H1 (cell line): ENCODE results near the gene SSUH2. TPM values are rescaled to one million over a fixed set of nuclear protein-coding genes. Genes with fewer than 3 reads are reported as not detected.

ENCODE experiments used
- CTCF ChIA-PET: fragments of 300-600 bp; sonication (Branson Sonifier 250); formaldehyde crosslinking; loops from one replicate; lab custom pipeline; 2021; ENCODE audit not compliant: partially characterized antibody; lab: Charles Lee
- POLR2A ChIA-PET: fragments of 300-600 bp; sonication (Branson Sonifier 250); formaldehyde crosslinking; loops from one replicate; lab custom pipeline; 2021; ENCODE audit warnings: inconsistent platforms; ENCODE audit not compliant: partially characterized antibody; lab: Charles Lee
- DNase-seq, 2 experiments: peaks; one replicate each; pipeline versions ENCODE4 v3.0.0 to v3.0.0-alpha.2; 2010 to 2022; ENCODE audit warnings: low spot score in 2 of 2, low read depth in 1 of 2, mixed read lengths in 1 of 2
- FAIRE-seq: peaks from 2 replicates; lab custom pipeline; 2011; peaks lifted over from hg19 to GRCh38; lab: Jason Lieb, UNC
- H2AFZ ChIP-seq: 2 replicates; pipeline ENCODE4 v1.8.1; 2012; ENCODE audit warnings: low read length, inconsistent platforms
- H2AK5ac ChIP-seq: 2 replicates; pipeline ENCODE4 v1.6.1; 2013; ENCODE audit warnings: low read depth, low read length
- H2BK120ac ChIP-seq: replicated peaks from 2 replicates; pipeline ENCODE3; 2013; ENCODE audit warnings: low read depth, low read length, inconsistent platforms
- H2BK12ac ChIP-seq: 2 replicates; pipeline ENCODE4 v1.6.1; 2013; ENCODE audit warnings: low read depth, low read length
- H2BK15ac ChIP-seq: 2 replicates; pipeline ENCODE4 v1.6.1; 2013; ENCODE audit warnings: low read length
- H2BK20ac ChIP-seq: 2 replicates; pipeline ENCODE4 v1.6.1; 2013; ENCODE audit warnings: low read length
- H2BK5ac ChIP-seq: 2 replicates; pipeline ENCODE4 v1.6.1; 2013; ENCODE audit warnings: low read depth, low read length
- H3K14ac ChIP-seq: 2 replicates; pipeline ENCODE4 v1.6.1; 2013; ENCODE audit warnings: inconsistent platforms; ENCODE audit not compliant: insufficient read length
- H3K18ac ChIP-seq: 2 replicates; pipeline ENCODE4 v1.6.1; 2013; ENCODE audit warnings: low read length; ENCODE audit errors: extremely low read depth
- H3K23ac ChIP-seq: 2 replicates; pipeline ENCODE4 v1.6.1; 2013; ENCODE audit warnings: inconsistent platforms; ENCODE audit not compliant: insufficient read length
- H3K23me2 ChIP-seq: 2 replicates; pipeline ENCODE4 v1.6.1; 2013; ENCODE audit warnings: low read depth, low read length
- H3K27ac ChIP-seq: 2 replicates; pipeline ENCODE4 v1.6.1; 2011; ENCODE audit warnings: low read depth, low read length, inconsistent platforms
- H3K27me3 ChIP-seq, 4 experiments: replicated peaks in 1 of 4; 1 replicate in 1 of 4; 2 replicates in 3 of 4; pipeline versions ENCODE4 v1.6.1 to v1.8.1; 2011 to 2013; ENCODE audit warnings: low read length in 3 of 4, mild to moderate bottlenecking in 3 of 4, inconsistent platforms in 2 of 4, mixed read lengths in 2 of 4, moderate library complexity in 1 of 4; ENCODE audit not compliant: control insufficient read depth in 3 of 4, insufficient read depth in 3 of 4; ENCODE audit errors: extremely low read depth in 1 of 4
- H3K36me3 ChIP-seq, 4 experiments: 2 replicates each; pipeline versions ENCODE4 v1.6.1 to v1.8.1; 2011 to 2013; ENCODE audit warnings: mild to moderate bottlenecking in 4 of 4, low read length in 3 of 4, moderate library complexity in 2 of 4, control low read depth in 1 of 4, inconsistent platforms in 1 of 4; ENCODE audit not compliant: insufficient read depth in 4 of 4, control insufficient read depth in 2 of 4
- H3K4ac ChIP-seq: replicated peaks from 2 replicates; pipeline ENCODE3; 2013; ENCODE audit warnings: low read length, low read depth, mixed read lengths, inconsistent platforms; ENCODE audit not compliant: insufficient read length
- H3K4me1 ChIP-seq, 4 experiments: replicated peaks in 1 of 4; 1 replicate in 1 of 4; 2 replicates in 3 of 4; pipeline versions ENCODE4 v1.6.1 to v1.8.1; 2011 to 2013; ENCODE audit warnings: low read length in 3 of 4, inconsistent platforms in 2 of 4, mixed read lengths in 1 of 4; ENCODE audit not compliant: insufficient read depth in 4 of 4, control insufficient read depth in 3 of 4
- H3K4me2 ChIP-seq, 2 experiments: 2 replicates each; pipeline versions ENCODE4 v1.6.1 to v1.8.1; 2011 to 2013; ENCODE audit warnings: low read depth in 2 of 2, low read length in 2 of 2, control low read depth in 1 of 2, inconsistent platforms in 1 of 2, mild to moderate bottlenecking in 1 of 2; ENCODE audit not compliant: insufficient read depth in 1 of 2
- H3K4me3 ChIP-seq, 4 experiments: fragments of 200-600, 300-600 bp in 1 of 4; sonication (generic), shearing (Covaris generic), sonication (Bioruptor Twin) in 1 of 4; 2 replicates each; pipeline versions ENCODE4 v1.5.1 to v1.8.1; 2011 to 2016; ENCODE audit warnings: low read length in 4 of 4, low read depth in 3 of 4, control low read depth in 2 of 4, inconsistent platforms in 2 of 4, mild to moderate bottlenecking in 2 of 4, mixed read lengths in 1 of 4, moderate library complexity in 1 of 4; ENCODE audit not compliant: insufficient read depth in 2 of 4; ENCODE audit errors: extremely low read depth in 1 of 4
- H3K56ac ChIP-seq: replicated peaks from 2 replicates; pipeline ENCODE3; 2013; ENCODE audit warnings: low read depth, mild to moderate bottlenecking, mixed read lengths, low read length, inconsistent platforms; ENCODE audit not compliant: insufficient read length
- H3K79me1 ChIP-seq: 2 replicates; pipeline ENCODE4 v1.6.1; 2013; ENCODE audit warnings: low read depth, low read length, control low read depth
- H3K79me2 ChIP-seq, 2 experiments: 2 replicates each; pipeline versions ENCODE4 v1.6.1 to v1.8.1; 2012 to 2013; ENCODE audit warnings: low read length in 2 of 2, mild to moderate bottlenecking in 2 of 2, inconsistent platforms in 1 of 2; ENCODE audit not compliant: insufficient read depth in 2 of 2, control insufficient read depth in 1 of 2
- H3K9ac ChIP-seq, 4 experiments: replicated peaks in 1 of 4; 1 replicate in 1 of 4; 2 replicates in 3 of 4; pipeline versions ENCODE4 v1.6.1 to v1.8.1; 2011 to 2013; ENCODE audit warnings: low read depth in 3 of 4, low read length in 3 of 4, control low read depth in 2 of 4, mild to moderate bottlenecking in 2 of 4, moderate library complexity in 2 of 4, inconsistent platforms in 1 of 4; ENCODE audit errors: extremely low read depth in 1 of 4
- H3K9me3 ChIP-seq, 2 experiments: 2 replicates each; pipeline versions ENCODE4 v1.6.1 to v1.8.1; 2012 to 2013; ENCODE audit warnings: mild to moderate bottlenecking in 2 of 2, moderate library complexity in 2 of 2, control low read depth in 1 of 2, inconsistent platforms in 1 of 2, low read depth in 1 of 2, low read length in 1 of 2, mixed read lengths in 1 of 2; ENCODE audit not compliant: insufficient read depth in 2 of 2
- H4K20me1 ChIP-seq, 2 experiments: replicated peaks in 1 of 2; 2 replicates each; pipeline versions ENCODE3 to v1.8.1; 2011 to 2013; ENCODE audit warnings: inconsistent platforms in 2 of 2, low read length in 2 of 2, mild to moderate bottlenecking in 1 of 2; ENCODE audit not compliant: insufficient read depth in 2 of 2, control insufficient read depth in 1 of 2
- H4K5ac ChIP-seq: 2 replicates; pipeline ENCODE4 v1.6.1; 2013; ENCODE audit warnings: low read length, low read depth, mixed read lengths, inconsistent platforms; ENCODE audit not compliant: insufficient read length
- H4K8ac ChIP-seq: 2 replicates; pipeline ENCODE4 v1.8.0; 2013; ENCODE audit warnings: mild to moderate bottlenecking, moderate library complexity, low read length, inconsistent platforms; ENCODE audit not compliant: insufficient read depth; ENCODE audit errors: extremely low read depth
- H4K91ac ChIP-seq: replicated peaks from 2 replicates; pipeline ENCODE3; 2013; ENCODE audit warnings: low read length, mixed read lengths, inconsistent platforms; ENCODE audit not compliant: insufficient read length
- BACH1 ChIP-seq: IDR thresholded peaks from 2 replicates; pipeline ENCODE4 v1.6.1; 2012; ENCODE audit warnings: low read length, improper control_type of control experiment
- KDM1A ChIP-seq: fragments of 200-600, 300-600 bp; sonication (generic); IDR thresholded peaks from 2 replicates; pipeline ENCODE4 v1.7.1; 2016; ENCODE audit warnings: mild to moderate bottlenecking, low read length, borderline replicate concordance
- NRF1 ChIP-seq: IDR thresholded peaks from 2 replicates; pipeline ENCODE4 v1.6.1; 2011; ENCODE audit warnings: mild to moderate bottlenecking, low read depth, low read length, improper control_type of control experiment
- POLR2A ChIP-seq, 2 experiments: IDR thresholded peaks; 1 replicate in 1 of 2; 2 replicates in 1 of 2; pipeline ENCODE4 v1.6.1; 2011; ENCODE audit warnings: low read depth in 2 of 2, low read length in 2 of 2, mild to moderate bottlenecking in 2 of 2; ENCODE audit errors: control extremely low read depth in 1 of 2
- SIN3A ChIP-seq, 2 experiments: IDR thresholded peaks in 1 of 2; conservative IDR thresholded peaks in 1 of 2; 2 replicates each; pipeline ENCODE4 v1.6.1; 2011 to 2012; ENCODE audit warnings: low read length in 2 of 2, improper control_type of control experiment in 1 of 2, low read depth in 1 of 2, mild to moderate bottlenecking in 1 of 2
- TAF1 ChIP-seq: IDR thresholded peaks from 2 replicates; pipeline ENCODE4 v1.6.1; 2011; ENCODE audit warnings: mild to moderate bottlenecking, low read depth, low read length
- TCF12 ChIP-seq: IDR thresholded peaks from 2 replicates; pipeline ENCODE4 v1.6.1; 2011; ENCODE audit warnings: low read depth, mild to moderate bottlenecking, low read length
- WGBS, 2 experiments: shearing (Covaris generic) in 1 of 2; methylation state at CpG; one replicate each; pipeline versions ENCODE4 v1.1.6 to v1.1.7; 2013 to 2015; ENCODE audit warnings: low lambda C conversion rate in 2 of 2, mixed read lengths in 2 of 2, inconsistent platforms in 1 of 2, low coverage in 1 of 2, missing lambda C conversion rate in 1 of 2; ENCODE audit not compliant: insufficient replicate concordance in 2 of 2, insufficient coverage in 1 of 2, insufficient read length in 1 of 2; ENCODE audit errors: extremely low coverage in 1 of 2, missing lambda C conversion rate in 1 of 2; 5-methylcytosine and 5-hydroxymethylcytosine counted together
- polyA plus RNA-seq, 7 experiments: library from polyadenylated mRNA; depleted of rRNA in 3 of 7; stranded (reverse) in 5 of 7; unstranded in 2 of 7; fragments of >200 nt in 5 of 7; fragments of 200-250 nt in 2 of 7; gene quantifications; 1 replicate in 5 of 7; 2 replicates in 1 of 7; 4 replicates in 1 of 7; pipeline versions ENCODE4 v1.2.1 to v1.2.3, GENCODE V29; 2011 to 2013; ENCODE audit warnings: missing spikeins in 2 of 7, mixed read lengths in 2 of 7
- total RNA-seq: library from RNA; stranded (reverse); fragmentation: NEBNext Ultra II Directional; extraction: Animal tissue kit (Norgen Biotek cat#: 25700); gene quantifications from 2 replicates; pipeline ENCODE4 v1.2.1, GENCODE V29; 2021
- TF ChIP-seq, protein P1 (sequence below): IDR thresholded peaks from 2 replicates; pipeline ENCODE4 v1.6.1; 2011; ENCODE audit warnings: low read depth, mild to moderate bottlenecking, low read length; ENCODE audit not compliant: insufficient read depth
- TF ChIP-seq, protein P2 (sequence below): IDR thresholded peaks from 2 replicates; pipeline ENCODE4 v1.6.1; 2011; ENCODE audit warnings: low read length, improper control_type of control experiment

The SSUH2 gene
- total and polyA plus RNA-seq, 2 of the 8 experiments (the other 6 are each of a cell fraction or from before 2014, with no cell fraction given), result 0.62 to 0.69 TPM

DNA sequence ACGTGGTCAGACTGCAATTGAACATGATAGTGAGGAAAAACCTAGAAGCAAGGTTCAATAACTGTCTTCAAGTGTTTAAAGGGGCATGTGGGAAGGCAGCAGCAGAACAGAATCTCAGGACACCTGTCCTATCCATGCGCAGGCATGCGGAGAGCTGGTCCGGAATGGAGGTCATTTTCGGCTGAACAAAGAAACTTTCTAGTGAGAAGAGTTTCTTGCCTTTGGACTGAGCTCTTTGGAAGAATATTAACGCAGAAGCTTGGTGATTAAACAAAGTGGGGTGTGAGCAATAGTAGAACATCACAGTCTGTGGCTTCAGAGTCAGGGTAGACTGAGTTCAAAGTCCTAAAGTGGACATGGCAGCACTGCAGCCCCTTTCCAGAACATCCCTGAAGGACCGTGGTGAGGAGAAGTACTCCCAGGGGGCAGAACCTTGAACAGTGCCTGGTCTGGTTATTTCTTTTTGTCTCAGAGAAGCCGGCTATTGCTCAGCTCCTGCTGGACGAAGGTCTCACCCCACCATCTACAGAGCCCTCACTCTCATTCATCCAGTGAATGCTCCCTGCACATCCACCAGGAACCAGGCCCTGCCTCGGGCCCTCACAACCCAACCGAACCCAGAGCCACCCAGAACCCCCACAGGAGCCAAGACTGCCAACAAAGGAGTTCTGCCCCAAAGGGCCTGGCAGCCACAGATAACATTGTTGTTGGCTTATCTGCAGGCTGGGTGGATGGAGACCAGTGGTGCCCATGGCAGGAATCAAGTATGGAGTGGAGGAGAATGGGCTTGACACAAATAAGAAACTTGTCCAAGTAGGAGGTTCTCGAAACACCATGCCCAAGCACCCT, 2.8 kb upstream of the SSUH2 start:
- CTCF ChIA-PET, result interaction anchor here (0.9 to 1.7 kb wide), 11 partner anchors 8 to 408 kb away, joined by 3 to 9 read pairs (median 3); no protein-coding TSS in a partner anchor
- no peak for TF ChIP-seq KDM1A
- TF ChIP-seq, protein P1, sequence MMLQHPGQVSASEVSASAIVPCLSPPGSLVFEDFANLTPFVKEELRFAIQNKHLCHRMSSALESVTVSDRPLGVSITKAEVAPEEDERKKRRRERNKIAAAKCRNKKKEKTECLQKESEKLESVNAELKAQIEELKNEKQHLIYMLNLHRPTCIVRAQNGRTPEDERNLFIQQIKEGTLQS, result no peak
- TF ChIP-seq NRF1, result no peak
- no peak for TF ChIP-seq POLR2A (IDR thresholded peaks at IDR 0.05; ENCODE audit: control extremely low read depth in 1 of 2, low read depth in 2 of 2, low read length in 2 of 2)
- TF ChIP-seq, protein P2, sequence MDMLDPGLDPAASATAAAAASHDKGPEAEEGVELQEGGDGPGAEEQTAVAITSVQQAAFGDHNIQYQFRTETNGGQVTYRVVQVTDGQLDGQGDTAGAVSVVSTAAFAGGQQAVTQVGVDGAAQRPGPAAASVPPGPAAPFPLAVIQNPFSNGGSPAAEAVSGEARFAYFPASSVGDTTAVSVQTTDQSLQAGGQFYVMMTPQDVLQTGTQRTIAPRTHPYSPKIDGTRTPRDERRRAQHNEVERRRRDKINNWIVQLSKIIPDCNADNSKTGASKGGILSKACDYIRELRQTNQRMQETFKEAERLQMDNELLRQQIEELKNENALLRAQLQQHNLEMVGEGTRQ, result no peak
- no peak for TF ChIP-seq TAF1
- TF ChIP-seq BACH1, result no peak
- no peak for TF ChIP-seq TCF12
- no peak for TF ChIP-seq SIN3A (conservative IDR thresholded peaks at IDR 0.05 in 1 of 2, IDR thresholded peaks at IDR 0.05 in 1 of 2; ENCODE audit: low read depth in 1 of 2, low read length in 2 of 2)

More for the DNA sequence above, 2.8 kb upstream of the SSUH2 start:
- Histone ChIP-seq H3K4me1 (no peaks in the 10 kb centered on the region), H3K79me2 (no peaks in the 10 kb centered on the region; a peak in 1 of 4 replicates), H4K20me1 (no peaks in the 10 kb centered on the region), H2BK120ac (no peak overlapping the region), H3K9ac (no peak overlapping the region), H3K79me1 (no peaks in the 10 kb centered on the region), H2AK5ac (no peak overlapping the region), H3K56ac (no peak overlapping the region), H3K18ac (no peak overlapping the region), H4K91ac (no peak overlapping the region), H3K27ac (no peak overlapping the region), H3K14ac (no peak overlapping the region), H3K4me3 (no peak overlapping the region), H3K4ac (no peak overlapping the region), H2BK15ac (no peak overlapping the region), H3K23me2 (no peaks in the 10 kb centered on the region), H4K8ac (no peak overlapping the region), H3K23ac (no peak overlapping the region), H2AFZ (no peak overlapping the region), H2BK5ac (no peak overlapping the region), H3K27me3 (no peaks in the 10 kb centered on the region; a peak in 2 of 7 replicates), H3K4me2 (no peak overlapping the region), H2BK12ac (no peak overlapping the region), H3K9me3 (no peaks in the 10 kb centered on the region), H3K36me3 (no peaks in the 10 kb centered on the region), H4K5ac (no peak overlapping the region), H2BK20ac (no peak overlapping the region)
- no peak for FAIRE-seq
- POLR2A ChIA-PET, result interaction anchor here (1.5 kb wide), 1 partner anchor 11 kb away, joined by 3 read pairs; no protein-coding TSS in a partner anchor
- 83% methylated on average over 12 of the region's 12 CpGs; no CpG with 5 or more reads in 1 of the 2 experiments for WGBS, 2 experiments
- no peak for DNase-seq
